PC-3 (cell line): Measurements from ENCODE around the gene MKNK1.

Source experiments
- EZH2 ChIP-seq: fragments of 300-600 bp; sonication (generic); IDR thresholded peaks from one replicate; pipeline ENCODE4 v1.6.1; 2017; ENCODE audit warnings: antibody characterized with exemption, mild to moderate bottlenecking, low read length; ENCODE audit not compliant: unreplicated experiment
- TF ChIP-seq, protein P1 (sequence below): fragments of 300-600 bp; sonication (generic); conservative IDR thresholded peaks from 2 replicates; pipeline ENCODE4 v1.5.1; 2017; ENCODE audit warnings: antibody characterized with exemption, low read depth, mild to moderate bottlenecking, low read length

DNA sequence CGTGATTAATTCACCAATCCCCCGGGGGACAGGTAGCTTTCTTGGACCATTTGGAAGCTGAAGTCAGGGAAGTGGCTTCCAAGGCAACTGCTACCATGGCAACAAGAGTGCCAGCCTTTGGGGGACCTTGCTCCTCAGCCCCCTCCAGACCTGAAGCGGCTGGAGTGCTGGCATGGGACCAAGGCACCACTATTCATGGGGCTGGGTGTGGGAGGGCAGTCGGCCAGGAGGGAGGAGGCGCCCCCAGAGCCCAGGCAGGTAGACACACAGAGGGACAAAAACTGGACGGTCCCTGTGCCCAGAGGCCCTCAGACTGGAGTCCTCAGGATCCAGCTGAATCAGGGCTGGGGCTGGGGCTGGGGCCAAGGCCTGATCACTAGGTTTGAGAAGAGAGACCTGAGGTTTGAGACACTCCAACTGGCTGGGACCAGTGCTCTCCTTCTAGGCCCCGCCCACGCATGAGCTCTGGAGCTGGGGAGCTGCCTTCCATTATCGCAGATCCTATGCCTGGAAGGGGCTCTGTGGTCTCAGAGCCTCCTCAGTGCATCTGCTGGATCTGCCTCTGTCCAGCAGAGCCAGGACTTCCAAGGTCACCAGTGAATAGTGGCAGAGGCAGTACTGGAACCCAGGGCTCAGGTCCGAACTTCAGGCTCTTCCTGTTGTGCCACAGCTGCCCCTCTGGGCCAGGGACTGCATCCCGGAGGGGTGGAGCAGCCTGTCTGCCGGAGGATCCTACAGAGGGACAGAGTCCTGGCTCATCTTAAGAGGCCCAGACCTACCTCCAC is 49.3 kb downstream of the MKNK1 start:
- TF ChIP-seq, protein P1, sequence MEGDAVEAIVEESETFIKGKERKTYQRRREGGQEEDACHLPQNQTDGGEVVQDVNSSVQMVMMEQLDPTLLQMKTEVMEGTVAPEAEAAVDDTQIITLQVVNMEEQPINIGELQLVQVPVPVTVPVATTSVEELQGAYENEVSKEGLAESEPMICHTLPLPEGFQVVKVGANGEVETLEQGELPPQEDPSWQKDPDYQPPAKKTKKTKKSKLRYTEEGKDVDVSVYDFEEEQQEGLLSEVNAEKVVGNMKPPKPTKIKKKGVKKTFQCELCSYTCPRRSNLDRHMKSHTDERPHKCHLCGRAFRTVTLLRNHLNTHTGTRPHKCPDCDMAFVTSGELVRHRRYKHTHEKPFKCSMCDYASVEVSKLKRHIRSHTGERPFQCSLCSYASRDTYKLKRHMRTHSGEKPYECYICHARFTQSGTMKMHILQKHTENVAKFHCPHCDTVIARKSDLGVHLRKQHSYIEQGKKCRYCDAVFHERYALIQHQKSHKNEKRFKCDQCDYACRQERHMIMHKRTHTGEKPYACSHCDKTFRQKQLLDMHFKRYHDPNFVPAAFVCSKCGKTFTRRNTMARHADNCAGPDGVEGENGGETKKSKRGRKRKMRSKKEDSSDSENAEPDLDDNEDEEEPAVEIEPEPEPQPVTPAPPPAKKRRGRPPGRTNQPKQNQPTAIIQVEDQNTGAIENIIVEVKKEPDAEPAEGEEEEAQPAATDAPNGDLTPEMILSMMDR, result no peak
- TF ChIP-seq EZH2, result no peak
